Measurements from ENCODE around the gene HOXC5. TPM values are rescaled to one million over a fixed set of nuclear protein-coding genes. Genes with fewer than 3 reads are reported as not detected.

Gene HOXC5
- total RNA-seq, 1 experiment from 2014 or later: 5.0 TPM

GRCh38 chr12:53986686-53987483 is 46.0 kb upstream of the HOXC5 start:
- ChIA-PET POLR2A (interaction anchor here (0.6 to 1.8 kb wide), 4 partner anchors 11 to 161 kb away, joined by 3 to 9 read pairs (median 4); no protein-coding TSS in a partner anchor), CTCF (interaction anchor here (0.8 to 1.1 kb wide), 2 partner anchors 214 to 233 kb away, joined by 3 read pairs; no protein-coding TSS in a partner anchor)
- H3K9me3 ChIP-seq (ENCODE audit: control insufficient read depth, insufficient read depth, low read depth, low read length): no peaks in the 10 kb centered on the region
- in situ Hi-C loops (cut with HindIII; ENCODE audit: low pct_unique_long_range_greater_than_20kb, low sequenced_read_pairs) (no loop called here), intact Hi-C loops (cut with micrococcal nuclease; ENCODE audit: unreplicated experiment) (no loop called here)
- TSS peak; percentile 37 for BruUV-seq (replicated peaks)
- peak overlapping the region; percentile 99 for H3K27ac ChIP-seq (ENCODE audit: low read length)
- H3K27me3 ChIP-seq (ENCODE audit: control insufficient read depth, insufficient read depth, low read length): no peaks in the 10 kb centered on the region
- H3K4me1 ChIP-seq (ENCODE audit: control insufficient read depth, insufficient read depth, low read length): peaks cover 9% of the 10 kb centered on the region
- H3K4me3 ChIP-seq (ENCODE audit: low read depth in 2 of 2, low read length in 2 of 2): peak overlapping the region; percentile 66 to 67
- H3K36me3 ChIP-seq (ENCODE audit: control insufficient read depth, insufficient read depth, low read length): no peaks in the 10 kb centered on the region
- TF ChIP-seq REST (IDR thresholded peaks at IDR 0.05; ENCODE audit: insufficient read depth in 1 of 2, low read depth in 2 of 2, low read length in 1 of 2) (no peak), TCF7L2 (IDR thresholded peaks at IDR 0.05; ENCODE audit: low read depth, low read length) (no peak; the same call in 1 of the 2 replicates), POLR2AphosphoS5 (IDR thresholded peaks at IDR 0.05; ENCODE audit: low read depth, low read length) (no peak), SIN3A (IDR thresholded peaks at IDR 0.05; ENCODE audit: borderline replicate concordance, insufficient read depth, low read depth, low read length) (no peak), CTCF (IDR thresholded peaks at IDR 0.05) (no peak)
- ATAC-seq (no peak), DNase-seq (ENCODE audit: low read depth, low spot score) (no peak)

- Histone ChIP-seq H3K36me3 (ENCODE audit: control insufficient read depth, insufficient read depth, low read length) (no peaks in the 10 kb centered on the region), H3K27ac (ENCODE audit: low read length) (peak overlapping the region; percentile 99), H3K9me3 (ENCODE audit: control insufficient read depth, insufficient read depth, low read depth, low read length) (no peaks in the 10 kb centered on the region), H3K4me3 (ENCODE audit: low read depth in 2 of 2, low read length in 2 of 2) (peak overlapping the region; percentile 66 to 67), H3K27me3 (ENCODE audit: control insufficient read depth, insufficient read depth, low read length) (no peaks in the 10 kb centered on the region), H3K4me1 (ENCODE audit: control insufficient read depth, insufficient read depth, low read length) (peaks cover 16% of the 10 kb centered on the region)
- ATAC-seq: no peak
- intact Hi-C loops (cut with micrococcal nuclease; ENCODE audit: unreplicated experiment) (no loop called here), in situ Hi-C loops (cut with HindIII; ENCODE audit: low pct_unique_long_range_greater_than_20kb, low sequenced_read_pairs) (no loop called here)
- CTCF ChIA-PET: interaction anchor here (0.7 to 1.3 kb wide), 5 partner anchors 10 to 214 kb away, joined by 3 to 8 read pairs (median 5); no protein-coding TSS in a partner anchor
- POLR2A ChIA-PET: interaction anchor here (0.6 to 1.8 kb wide), 3 partner anchors 10 to 15 kb away, joined by 3 to 9 read pairs (median 4); no protein-coding TSS in a partner anchor
- no TSS peak for BruUV-seq (replicated peaks)
- TF ChIP-seq CTCF (IDR thresholded peaks at IDR 0.05): no peak
- no peak for TF ChIP-seq TCF7L2 (IDR thresholded peaks at IDR 0.05; ENCODE audit: low read depth, low read length)
- TF ChIP-seq POLR2AphosphoS5 (IDR thresholded peaks at IDR 0.05; ENCODE audit: low read depth, low read length): no peak
- no peak for TF ChIP-seq REST (IDR thresholded peaks at IDR 0.05; ENCODE audit: insufficient read depth in 1 of 2, low read depth in 2 of 2, low read length in 1 of 2)
- 0 out of 2 replicates have a peak, but pooled peaks have one; percentile 47 for TF ChIP-seq SIN3A (IDR thresholded peaks at IDR 0.05; ENCODE audit: borderline replicate concordance, insufficient read depth, low read depth, low read length)
- no peak for DNase-seq (ENCODE audit: low read depth, low spot score)
Measured at GRCh38 chr12:53987787-53988230, 45.0 kb upstream of the HOXC5 start.

Data from Panc1 (cell line).